HEK293 (cell line): ENCODE results near the gene TTC31.

Source experiments
- CTCF ChIA-PET: fragments of 350-600 bp; formaldehyde crosslinking; extraction: SDS; loops from one replicate; lab custom pipeline; 2021; ENCODE audit warnings: antibody characterized with exemption; lab: Yijun Ruan, JAX
- POLR2A ChIA-PET: fragments of 300-600 bp; formaldehyde crosslinking; extraction: SDS; loops from one replicate; lab custom pipeline; 2020; ENCODE audit warnings: antibody characterized with exemption, inconsistent platforms; lab: Yijun Ruan, JAX
- H3K27ac ChIP-seq: fragments of 200-500 bp; sonication (Bioruptor generic); 2 replicates; pipeline ENCODE4 v1.5.1; 2014; ENCODE audit warnings: low read depth, low read length, control low read depth, inconsistent platforms; ENCODE audit errors: extremely low read depth
- H3K36me3 ChIP-seq, 2 experiments: fragments of 200-500 bp in 1 of 2; sonication (Bioruptor generic) in 1 of 2; 1 replicate in 1 of 2; 2 replicates in 1 of 2; pipeline ENCODE4 v1.5.1; 2014 to 2017; ENCODE audit warnings: inconsistent platforms in 2 of 2, low read length in 2 of 2; ENCODE audit not compliant: control insufficient read depth in 2 of 2, insufficient read depth in 1 of 2
- H3K4me1 ChIP-seq: fragments of 200-500 bp; sonication (Bioruptor generic); 2 replicates; pipeline ENCODE4 v1.5.1; 2014; ENCODE audit warnings: mild to moderate bottlenecking, low read length, inconsistent platforms; ENCODE audit not compliant: control insufficient read depth, insufficient read depth
- H3K4me3 ChIP-seq: 2 replicates; pipeline ENCODE4 v1.5.1; 2011; ENCODE audit warnings: low read depth, mild to moderate bottlenecking, control low read depth, low read length, moderate library complexity
- H3K9me3 ChIP-seq: fragments of 200-500 bp; sonication (Bioruptor generic); 2 replicates; pipeline ENCODE4 v1.5.1; 2014; ENCODE audit warnings: low read depth, low read length, inconsistent platforms; ENCODE audit not compliant: control insufficient read depth, insufficient read depth
- EGR2 ChIP-seq: fragments of 450-650 bp; formaldehyde crosslinking; IDR thresholded peaks from 2 replicates; pipeline ENCODE4 v1.5.1; 2016; ENCODE audit warnings: low read depth, missing biosample characterization, missing genetic modification characterization
- GFI1B ChIP-seq: fragments of 450-650 bp; formaldehyde crosslinking; IDR thresholded peaks from 2 replicates; pipeline ENCODE4 v1.5.1; 2016; ENCODE audit warnings: missing biosample characterization, missing genetic modification characterization
- KLF9 ChIP-seq: fragments of 450-650 bp; formaldehyde crosslinking; IDR thresholded peaks from 2 replicates; pipeline ENCODE4 v1.5.1; 2016; ENCODE audit warnings: missing biosample characterization, missing genetic modification characterization, low read depth
- ZBTB17 ChIP-seq: fragments of 450-650 bp; formaldehyde crosslinking; IDR thresholded peaks from 2 replicates; pipeline ENCODE4 v1.5.1; 2016; ENCODE audit warnings: missing biosample characterization, missing genetic modification characterization
- ZBTB20 ChIP-seq: fragments of 450-650 bp; formaldehyde crosslinking; IDR thresholded peaks from 2 replicates; pipeline ENCODE4 v1.5.1; 2016; ENCODE audit warnings: missing biosample characterization, missing genetic modification characterization
- ZBTB21 ChIP-seq: fragments of 450-650 bp; formaldehyde crosslinking; IDR thresholded peaks from 2 replicates; pipeline ENCODE4 v1.5.1; 2017; ENCODE audit warnings: missing biosample characterization, missing genetic modification characterization
- ZFHX2 ChIP-seq: fragments of 450-650 bp; formaldehyde crosslinking; conservative IDR thresholded peaks from 2 replicates; pipeline ENCODE4 v1.5.1; 2016; ENCODE audit warnings: missing biosample characterization, missing genetic modification characterization
- ZNF114 ChIP-seq: fragments of 450-650 bp; formaldehyde crosslinking; IDR thresholded peaks from 2 replicates; pipeline ENCODE4 v1.5.0; 2017; ENCODE audit warnings: missing biosample characterization, missing genetic modification characterization
- ZNF174 ChIP-seq: fragments of 450-650 bp; formaldehyde crosslinking; IDR thresholded peaks from 2 replicates; pipeline ENCODE4 v1.5.0; 2017; ENCODE audit warnings: missing biosample characterization, mild to moderate bottlenecking, missing genetic modification characterization
- ZNF292 ChIP-seq: fragments of 450-650 bp; formaldehyde crosslinking; IDR thresholded peaks from 2 replicates; pipeline ENCODE4 v1.5.1; 2016; ENCODE audit warnings: low read depth, missing biosample characterization, missing genetic modification characterization, borderline replicate concordance
- ZNF324 ChIP-seq: fragments of 450-650 bp; formaldehyde crosslinking; IDR thresholded peaks from 2 replicates; pipeline ENCODE4 v1.5.1; 2016; ENCODE audit warnings: missing biosample characterization, missing genetic modification characterization
- ZNF341 ChIP-seq: fragments of 450-650 bp; formaldehyde crosslinking; IDR thresholded peaks from 2 replicates; pipeline ENCODE4; 2016; ENCODE audit warnings: low read depth, missing biosample characterization, missing genetic modification characterization
- ZNF350 ChIP-seq: fragments of 450-650 bp; formaldehyde crosslinking; IDR thresholded peaks from 2 replicates; pipeline ENCODE4 v1.5.0; 2017; ENCODE audit warnings: missing biosample characterization, mild to moderate bottlenecking, missing genetic modification characterization
- ZNF366 ChIP-seq: fragments of 450-650 bp; formaldehyde crosslinking; conservative IDR thresholded peaks from 2 replicates; pipeline ENCODE4 v1.5.1; 2016; ENCODE audit warnings: missing biosample characterization, missing genetic modification characterization
- ZNF514 ChIP-seq: fragments of 450-650 bp; formaldehyde crosslinking; IDR thresholded peaks from 2 replicates; pipeline ENCODE4 v1.5.1; 2016; ENCODE audit warnings: missing biosample characterization, missing genetic modification characterization
- ZNF624 ChIP-seq: fragments of 450-650 bp; formaldehyde crosslinking; IDR thresholded peaks from 2 replicates; pipeline ENCODE4 v1.5.1; 2017; ENCODE audit warnings: missing biosample characterization, missing genetic modification characterization
- ZNF626 ChIP-seq: fragments of 450-650 bp; sonication (Bioruptor Pico); formaldehyde crosslinking; IDR thresholded peaks from 2 replicates; pipeline ENCODE4 v1.5.1; 2018; ENCODE audit warnings: missing biosample characterization, missing genetic modification characterization, inconsistent platforms
- ZNF76 ChIP-seq: fragments of 450-650 bp; formaldehyde crosslinking; IDR thresholded peaks from 2 replicates; pipeline ENCODE4; 2016; ENCODE audit warnings: low read depth, missing biosample characterization, missing genetic modification characterization, borderline replicate concordance
- ZNF776 ChIP-seq: fragments of 450-650 bp; formaldehyde crosslinking; IDR thresholded peaks from 2 replicates; pipeline ENCODE4 v1.5.0; 2017; ENCODE audit warnings: missing biosample characterization, missing genetic modification characterization, borderline replicate concordance
- TF ChIP-seq, protein P1 (sequence below): fragments of 450-650 bp; IDR thresholded peaks from 2 replicates; pipeline ENCODE4 v1.5.1; 2018; ENCODE audit warnings: missing biosample characterization, mild to moderate bottlenecking, missing genetic modification characterization
- TF ChIP-seq, protein P2 (sequence below): fragments of 450-650 bp; formaldehyde crosslinking; IDR thresholded peaks from 2 replicates; pipeline ENCODE4 v1.5.1; 2016; ENCODE audit warnings: missing biosample characterization, missing genetic modification characterization
- TF ChIP-seq, protein P3 (sequence below): fragments of 450-650 bp; formaldehyde crosslinking; optimal IDR thresholded peaks from 2 replicates; pipeline ENCODE3; 2016; ENCODE audit warnings: missing biosample characterization, mild to moderate bottlenecking, missing genetic modification characterization

The TTC31 gene

DNA sequence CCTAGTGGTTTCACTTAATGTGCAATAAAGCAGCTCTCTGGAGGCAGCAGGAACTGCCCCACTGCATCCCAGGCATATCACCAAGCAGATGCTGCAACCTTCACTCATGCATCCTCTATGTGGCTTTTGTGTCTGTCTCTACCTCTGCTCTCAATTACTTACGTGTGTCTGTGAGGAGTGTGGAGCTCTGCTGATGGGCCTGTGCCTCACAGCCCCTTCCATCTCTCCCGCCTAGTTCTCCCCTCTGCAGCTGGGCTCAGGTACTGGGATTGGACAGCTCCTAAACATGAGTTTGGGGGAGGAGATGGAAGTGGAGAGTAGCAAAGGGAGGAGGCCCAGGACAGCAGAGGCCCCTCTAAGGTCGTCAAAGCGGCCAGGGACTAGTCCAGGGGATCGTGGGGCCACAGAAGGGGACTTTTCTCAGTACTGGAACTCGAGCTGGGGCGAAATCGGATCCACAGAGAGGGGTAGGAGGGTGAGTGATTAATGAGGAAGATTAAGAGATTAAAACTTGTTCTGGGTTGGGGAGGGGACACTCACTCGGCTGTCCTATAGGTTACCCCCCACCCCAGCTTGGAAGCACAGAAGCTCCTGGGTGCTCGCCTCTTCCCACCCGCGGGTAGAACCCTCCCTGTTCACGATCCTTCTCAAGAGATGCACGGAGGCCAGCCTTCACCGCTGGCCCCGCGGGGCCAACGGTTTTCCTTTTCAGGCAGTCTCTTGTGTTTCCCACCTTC lies 18.6 kb downstream of the TTC31 start:
- POLR2A ChIA-PET: interaction anchor here (0.6 to 1.6 kb wide), 4 partner anchors 9 to 19 kb away, joined by 3 to 7 read pairs (median 4); partner anchors contain the start of genes CCDC142 and TTC31
- Histone ChIP-seq H3K4me1 (no peaks in the 10 kb centered on the region), H3K4me3 (no peak overlapping the region)
- CTCF ChIA-PET: interaction anchor here (0.8 to 1.4 kb wide), 2 partner anchors 9 to 85 kb away, joined by 3 to 5 read pairs; no protein-coding TSS in a partner anchor
- TF ChIP-seq ZNF776 (tag by site-specific recombination) (no peak), ZBTB17 (tag by site-specific recombination) (peak; percentile 96), ZNF514 (no peak), ZNF292 (tag by site-specific recombination) (no peak), ZNF341 (tag by site-specific recombination) (peak; percentile 67), ZNF626 (no peak)
- TF ChIP-seq, protein P1, sequence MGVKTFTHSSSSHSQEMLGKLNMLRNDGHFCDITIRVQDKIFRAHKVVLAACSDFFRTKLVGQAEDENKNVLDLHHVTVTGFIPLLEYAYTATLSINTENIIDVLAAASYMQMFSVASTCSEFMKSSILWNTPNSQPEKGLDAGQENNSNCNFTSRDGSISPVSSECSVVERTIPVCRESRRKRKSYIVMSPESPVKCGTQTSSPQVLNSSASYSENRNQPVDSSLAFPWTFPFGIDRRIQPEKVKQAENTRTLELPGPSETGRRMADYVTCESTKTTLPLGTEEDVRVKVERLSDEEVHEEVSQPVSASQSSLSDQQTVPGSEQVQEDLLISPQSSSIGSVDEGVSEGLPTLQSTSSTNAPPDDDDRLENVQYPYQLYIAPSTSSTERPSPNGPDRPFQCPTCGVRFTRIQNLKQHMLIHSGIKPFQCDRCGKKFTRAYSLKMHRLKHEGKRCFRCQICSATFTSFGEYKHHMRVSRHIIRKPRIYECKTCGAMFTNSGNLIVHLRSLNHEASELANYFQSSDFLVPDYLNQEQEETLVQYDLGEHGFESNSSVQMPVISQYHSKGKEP (tag by site-specific recombination): peak; percentile 72
- TF ChIP-seq, protein P2, sequence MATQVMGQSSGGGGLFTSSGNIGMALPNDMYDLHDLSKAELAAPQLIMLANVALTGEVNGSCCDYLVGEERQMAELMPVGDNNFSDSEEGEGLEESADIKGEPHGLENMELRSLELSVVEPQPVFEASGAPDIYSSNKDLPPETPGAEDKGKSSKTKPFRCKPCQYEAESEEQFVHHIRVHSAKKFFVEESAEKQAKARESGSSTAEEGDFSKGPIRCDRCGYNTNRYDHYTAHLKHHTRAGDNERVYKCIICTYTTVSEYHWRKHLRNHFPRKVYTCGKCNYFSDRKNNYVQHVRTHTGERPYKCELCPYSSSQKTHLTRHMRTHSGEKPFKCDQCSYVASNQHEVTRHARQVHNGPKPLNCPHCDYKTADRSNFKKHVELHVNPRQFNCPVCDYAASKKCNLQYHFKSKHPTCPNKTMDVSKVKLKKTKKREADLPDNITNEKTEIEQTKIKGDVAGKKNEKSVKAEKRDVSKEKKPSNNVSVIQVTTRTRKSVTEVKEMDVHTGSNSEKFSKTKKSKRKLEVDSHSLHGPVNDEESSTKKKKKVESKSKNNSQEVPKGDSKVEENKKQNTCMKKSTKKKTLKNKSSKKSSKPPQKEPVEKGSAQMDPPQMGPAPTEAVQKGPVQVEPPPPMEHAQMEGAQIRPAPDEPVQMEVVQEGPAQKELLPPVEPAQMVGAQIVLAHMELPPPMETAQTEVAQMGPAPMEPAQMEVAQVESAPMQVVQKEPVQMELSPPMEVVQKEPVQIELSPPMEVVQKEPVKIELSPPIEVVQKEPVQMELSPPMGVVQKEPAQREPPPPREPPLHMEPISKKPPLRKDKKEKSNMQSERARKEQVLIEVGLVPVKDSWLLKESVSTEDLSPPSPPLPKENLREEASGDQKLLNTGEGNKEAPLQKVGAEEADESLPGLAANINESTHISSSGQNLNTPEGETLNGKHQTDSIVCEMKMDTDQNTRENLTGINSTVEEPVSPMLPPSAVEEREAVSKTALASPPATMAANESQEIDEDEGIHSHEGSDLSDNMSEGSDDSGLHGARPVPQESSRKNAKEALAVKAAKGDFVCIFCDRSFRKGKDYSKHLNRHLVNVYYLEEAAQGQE (tag by site-specific recombination): peak; percentile 87
- TF ChIP-seq, all 188 proteins: peak for 4
- peaks cover 4 to 20% of the 10 kb centered on the region in 2 experiments; a peak in 2 of 3 replicates for H3K36me3 ChIP-seq
- no peak overlapping the region for H3K27ac ChIP-seq
- no peaks in the 10 kb centered on the region for H3K9me3 ChIP-seq

DNA sequence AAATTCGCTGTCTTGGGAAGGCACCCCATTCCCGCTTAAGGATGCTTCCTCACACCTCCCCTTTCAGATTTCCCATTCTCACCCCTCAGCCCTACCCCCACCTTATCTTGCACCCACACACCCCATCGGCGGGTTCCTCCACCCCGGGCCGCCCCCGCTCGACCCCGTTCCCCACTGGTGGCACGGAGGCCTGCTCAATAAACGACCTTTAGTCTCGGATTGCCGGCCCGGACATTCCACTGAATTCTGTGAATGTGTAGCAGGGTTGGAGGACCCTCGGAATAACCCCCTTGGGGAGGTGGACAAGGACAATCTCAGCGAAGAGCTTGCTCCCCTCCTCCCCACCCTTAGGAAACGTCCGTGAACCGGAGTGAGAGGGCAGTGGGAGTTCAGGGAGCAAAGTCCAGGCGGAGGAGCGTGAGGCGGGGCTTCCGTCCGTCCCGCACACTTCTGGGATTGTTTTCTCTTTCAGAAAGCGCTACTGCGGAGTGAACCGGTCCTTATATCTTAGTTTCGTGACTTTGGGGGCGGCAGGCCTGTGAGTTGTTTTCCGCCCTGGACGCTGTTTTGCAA lies 19.4 kb downstream of the TTC31 start:
- peaks cover 4 to 20% of the 10 kb centered on the region in 2 experiments; a peak in 2 of 3 replicates for H3K36me3 ChIP-seq
- ChIA-PET CTCF (interaction anchor here (1.4 kb wide), 1 partner anchor 10 kb away, joined by 3 read pairs; no protein-coding TSS in a partner anchor), POLR2A (interaction anchor here (0.6 to 1.6 kb wide), 3 partner anchors 9 to 86 kb away, joined by 4 to 7 read pairs (median 5); partner anchors contain the start of genes CCDC142 and TTC31)
- no peak overlapping the region for H3K27ac ChIP-seq
- no peaks in the 10 kb centered on the region for H3K4me1 ChIP-seq
- peak overlapping the region; percentile 36 for H3K4me3 ChIP-seq
- peak; percentile 55 for TF ChIP-seq ZFHX2
- no peak for TF ChIP-seq ZBTB21
- TF ChIP-seq EGR2 (tag by site-specific recombination): peak; percentile 30; the same call in 1 of the 2 replicates
- H3K9me3 ChIP-seq: no peaks in the 10 kb centered on the region

DNA sequence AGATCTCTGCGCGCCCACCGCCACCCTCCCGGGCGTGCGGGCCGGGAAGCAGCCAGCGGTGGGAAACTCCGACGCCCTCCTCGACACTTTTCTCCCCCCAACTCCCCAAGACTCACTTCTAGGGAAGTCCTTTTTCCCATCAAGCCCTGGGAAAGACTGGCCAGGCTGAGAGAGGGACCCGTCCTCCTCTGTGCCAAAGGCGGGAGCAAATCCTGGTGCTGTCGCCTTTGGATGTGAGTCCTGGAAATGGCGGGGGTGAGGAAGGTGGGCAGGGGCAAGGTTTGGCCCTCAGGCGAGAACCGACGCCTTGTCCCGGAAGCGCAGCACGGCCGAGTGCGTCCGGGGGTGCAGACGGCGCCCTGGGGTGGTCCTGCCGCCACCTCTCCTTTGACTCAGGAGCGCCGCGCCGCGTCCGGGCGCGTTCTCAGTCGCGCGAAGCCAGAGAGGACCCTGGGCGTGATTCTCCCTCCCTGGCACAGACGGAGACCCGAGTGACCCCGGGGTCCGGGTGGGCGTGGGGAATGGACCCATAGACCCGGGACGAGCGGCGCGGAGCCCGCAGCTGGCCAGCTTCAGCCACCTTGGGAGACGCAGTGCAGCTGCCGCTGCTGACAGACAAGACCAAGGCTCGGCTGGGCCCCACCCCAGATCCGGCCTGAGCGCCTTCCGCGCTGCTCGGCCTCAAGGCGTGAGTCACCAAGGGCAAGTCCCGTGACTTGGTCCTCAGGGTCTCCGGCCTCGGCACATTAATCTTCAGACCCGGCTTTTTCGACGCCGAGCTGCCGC lies 20.0 kb downstream of the TTC31 start:
- Histone ChIP-seq H3K27ac (no peak overlapping the region; the same call in 1 of the 2 replicates), H3K4me3 (peak overlapping the region; percentile 36), H3K9me3 (no peaks in the 10 kb centered on the region), H3K36me3 (peaks cover 4 to 20% of the 10 kb centered on the region in 2 experiments; a peak in 2 of 3 replicates), H3K4me1 (no peaks in the 10 kb centered on the region)
- CTCF ChIA-PET: interaction anchor here (1.2 to 2.8 kb wide), 4 partner anchors 10 to 83 kb away, joined by 3 to 13 read pairs (median 4); partner anchors contain the start of genes CCDC142 and TTC31
- POLR2A ChIA-PET: interaction anchor here (1.2 to 3.1 kb wide), 5 partner anchors 24 to 85 kb away, joined by 3 to 16 read pairs (median 6); partner anchors contain the start of genes AUP1, DQX1, HTRA2 and WBP1
- TF ChIP-seq ZNF624 (tag by site-specific recombination) (no peak), ZBTB20 (tag by site-specific recombination) (peak; percentile 37; the same call in 1 of the 2 replicates), ZNF350 (no peak), ZNF324 (tag by site-specific recombination) (no peak), ZNF366 (tag by site-specific recombination) (no peak), GFI1B (tag by site-specific recombination) (no peak), ZNF114 (tag by site-specific recombination) (no peak), ZNF174 (tag by site-specific recombination) (no peak), KLF9 (tag by site-specific recombination) (no peak), ZNF76 (tag by site-specific recombination) (peak; percentile 36; the same call in 1 of the 2 replicates), ZFHX2 (peak; percentile 32; the same call in 1 of the 2 replicates)
- TF ChIP-seq, protein P3, sequence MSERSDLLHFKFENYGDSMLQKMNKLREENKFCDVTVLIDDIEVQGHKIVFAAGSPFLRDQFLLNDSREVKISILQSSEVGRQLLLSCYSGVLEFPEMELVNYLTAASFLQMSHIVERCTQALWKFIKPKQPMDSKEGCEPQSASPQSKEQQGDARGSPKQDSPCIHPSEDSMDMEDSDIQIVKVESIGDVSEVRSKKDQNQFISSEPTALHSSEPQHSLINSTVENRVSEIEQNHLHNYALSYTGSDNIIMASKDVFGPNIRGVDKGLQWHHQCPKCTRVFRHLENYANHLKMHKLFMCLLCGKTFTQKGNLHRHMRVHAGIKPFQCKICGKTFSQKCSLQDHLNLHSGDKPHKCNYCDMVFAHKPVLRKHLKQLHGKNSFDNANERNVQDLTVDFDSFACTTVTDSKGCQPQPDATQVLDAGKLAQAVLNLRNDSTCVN (tag by site-specific recombination): peak; percentile 68
